ENCODE data around the gene CARD14.
"Not testable (repeated sequence)": the region's sequence is repeated elsewhere in the genome, so short reads cannot be mapped to it uniquely, and the experiment has no call there.

Gene CARD14

DNA sequence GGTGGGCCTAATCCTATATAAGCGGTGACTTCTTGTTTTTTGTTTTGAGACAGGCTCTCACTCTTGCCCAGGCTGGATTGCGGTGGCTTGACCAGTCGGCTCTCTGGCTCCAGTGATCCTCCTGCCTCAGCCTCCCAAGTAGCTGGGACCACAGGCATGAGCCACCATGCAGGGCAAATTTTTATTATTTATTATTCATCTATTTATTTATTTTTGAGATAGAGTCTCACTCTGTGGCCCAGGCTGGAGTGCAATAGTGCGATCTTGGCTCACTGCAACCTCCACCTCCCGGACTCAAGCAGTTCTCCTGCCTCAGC lies 86.2 kb downstream of the CARD14 start:
- no peak for FAIRE-seq

DNA sequence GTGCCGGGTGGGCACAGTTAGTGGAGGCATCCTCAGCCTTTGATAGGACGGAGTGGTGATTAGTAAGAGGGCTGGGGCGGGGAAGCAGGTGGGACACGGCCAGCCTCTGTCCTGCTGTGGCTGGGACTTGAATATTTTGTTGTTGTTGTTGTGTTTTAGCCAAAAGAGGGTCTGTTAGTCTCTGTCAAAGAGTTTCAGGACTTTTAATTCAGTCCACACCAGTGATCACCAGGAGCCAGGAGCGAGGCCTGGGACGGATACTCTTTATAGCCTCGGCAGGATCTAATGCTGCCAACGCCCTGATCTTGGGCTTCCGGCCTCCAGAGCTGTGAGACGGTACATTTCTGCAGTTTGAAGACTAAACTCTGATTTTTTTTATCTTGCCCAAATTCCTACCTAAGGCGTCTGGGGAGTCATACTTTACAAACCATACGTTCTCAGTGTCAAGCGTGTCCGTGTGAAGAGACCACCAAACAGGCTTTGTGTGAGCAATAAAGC lies 87.9 kb downstream of the CARD14 start:
- FAIRE-seq = no peak

DNA sequence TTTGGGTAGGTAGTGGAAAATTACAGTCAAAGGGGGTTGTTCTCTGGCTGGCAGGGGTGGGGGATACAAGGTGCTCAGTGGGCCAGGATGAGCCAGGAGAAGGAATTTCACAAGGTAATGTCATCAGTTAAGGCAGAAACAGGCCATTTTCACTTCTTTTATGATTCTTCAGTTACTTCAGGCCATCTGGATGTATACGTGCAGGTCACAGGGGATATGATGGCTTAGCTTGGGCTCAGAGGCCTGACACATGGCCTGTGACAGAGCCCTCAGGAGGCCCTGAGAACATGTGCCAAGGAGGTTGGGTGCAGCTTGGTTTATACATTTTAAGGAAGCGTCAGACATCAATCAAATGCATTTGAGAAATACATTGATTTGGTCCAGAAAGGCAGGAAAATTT lies 88.5 kb downstream of the CARD14 start:
- not testable (repeated sequence) for FAIRE-seq
